PFSK-1 (cell line): ENCODE data around the gene DIAPH3.

Experiments used
- FOXP2 ChIP-seq: optimal IDR thresholded peaks from 2 replicates; pipeline ENCODE3; 2011; ENCODE audit warnings: borderline replicate concordance, control low read depth, inconsistent platforms; ENCODE audit not compliant: insufficient read depth; ENCODE audit errors: extremely low read length, extremely low read depth
- POLR2AphosphoS5 ChIP-seq: IDR thresholded peaks from 2 replicates; pipeline ENCODE4 v1.6.1; 2012; ENCODE audit warnings: low read depth, mild to moderate bottlenecking, control low read depth, low read length, moderate library complexity
- SIN3A ChIP-seq: IDR thresholded peaks from 2 replicates; pipeline ENCODE4 v1.6.1; 2012; ENCODE audit warnings: mild to moderate bottlenecking, low read length, moderate library complexity, borderline replicate concordance; ENCODE audit not compliant: insufficient read depth
- TAF1 ChIP-seq: IDR thresholded peaks from 2 replicates; pipeline ENCODE4 v1.6.1; 2012; ENCODE audit warnings: low read length, control low read depth, borderline replicate concordance; ENCODE audit not compliant: insufficient read depth
- TF ChIP-seq, protein P1 (sequence below), 2 experiments: IDR thresholded peaks; 2 replicates each; pipeline versions ENCODE4 v1.6.1 to v1.8.0; 2011 to 2012; ENCODE audit warnings: low read depth in 2 of 2, low read length in 2 of 2, control low read depth in 1 of 2, inconsistent platforms in 1 of 2, mild to moderate bottlenecking in 1 of 2, moderate library complexity in 1 of 2; ENCODE audit not compliant: insufficient read depth in 1 of 2

DIAPH3 gene

DNA sequence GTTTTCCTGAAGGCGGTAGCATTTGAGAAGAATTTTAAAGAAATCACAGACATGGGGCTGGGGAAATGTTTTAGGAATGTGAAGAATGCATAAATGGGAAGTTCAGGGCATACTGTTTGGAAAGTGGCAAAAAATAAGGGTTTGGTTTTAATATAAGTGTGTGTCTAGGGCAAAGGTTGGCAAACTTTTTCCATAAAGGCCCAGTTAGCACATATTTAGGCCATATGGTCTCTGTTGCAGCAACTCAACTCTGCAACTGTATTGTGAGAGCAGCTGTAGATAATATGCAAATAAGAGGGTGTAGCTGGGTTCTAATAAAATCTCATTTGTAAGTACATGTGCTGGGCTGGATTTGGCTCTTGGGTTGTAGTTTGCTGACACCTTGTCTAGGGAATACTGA, 521.9 kb downstream of the DIAPH3 start:
- TF ChIP-seq POLR2AphosphoS5 (no peak), TAF1 (no peak), FOXP2 (no peak), SIN3A (no peak)
- TF ChIP-seq, protein P1, sequence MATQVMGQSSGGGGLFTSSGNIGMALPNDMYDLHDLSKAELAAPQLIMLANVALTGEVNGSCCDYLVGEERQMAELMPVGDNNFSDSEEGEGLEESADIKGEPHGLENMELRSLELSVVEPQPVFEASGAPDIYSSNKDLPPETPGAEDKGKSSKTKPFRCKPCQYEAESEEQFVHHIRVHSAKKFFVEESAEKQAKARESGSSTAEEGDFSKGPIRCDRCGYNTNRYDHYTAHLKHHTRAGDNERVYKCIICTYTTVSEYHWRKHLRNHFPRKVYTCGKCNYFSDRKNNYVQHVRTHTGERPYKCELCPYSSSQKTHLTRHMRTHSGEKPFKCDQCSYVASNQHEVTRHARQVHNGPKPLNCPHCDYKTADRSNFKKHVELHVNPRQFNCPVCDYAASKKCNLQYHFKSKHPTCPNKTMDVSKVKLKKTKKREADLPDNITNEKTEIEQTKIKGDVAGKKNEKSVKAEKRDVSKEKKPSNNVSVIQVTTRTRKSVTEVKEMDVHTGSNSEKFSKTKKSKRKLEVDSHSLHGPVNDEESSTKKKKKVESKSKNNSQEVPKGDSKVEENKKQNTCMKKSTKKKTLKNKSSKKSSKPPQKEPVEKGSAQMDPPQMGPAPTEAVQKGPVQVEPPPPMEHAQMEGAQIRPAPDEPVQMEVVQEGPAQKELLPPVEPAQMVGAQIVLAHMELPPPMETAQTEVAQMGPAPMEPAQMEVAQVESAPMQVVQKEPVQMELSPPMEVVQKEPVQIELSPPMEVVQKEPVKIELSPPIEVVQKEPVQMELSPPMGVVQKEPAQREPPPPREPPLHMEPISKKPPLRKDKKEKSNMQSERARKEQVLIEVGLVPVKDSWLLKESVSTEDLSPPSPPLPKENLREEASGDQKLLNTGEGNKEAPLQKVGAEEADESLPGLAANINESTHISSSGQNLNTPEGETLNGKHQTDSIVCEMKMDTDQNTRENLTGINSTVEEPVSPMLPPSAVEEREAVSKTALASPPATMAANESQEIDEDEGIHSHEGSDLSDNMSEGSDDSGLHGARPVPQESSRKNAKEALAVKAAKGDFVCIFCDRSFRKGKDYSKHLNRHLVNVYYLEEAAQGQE (IDR thresholded peaks at IDR 0.05; ENCODE audit: insufficient read depth in 1 of 2, low read depth in 2 of 2, low read length in 2 of 2): no peak

DNA sequence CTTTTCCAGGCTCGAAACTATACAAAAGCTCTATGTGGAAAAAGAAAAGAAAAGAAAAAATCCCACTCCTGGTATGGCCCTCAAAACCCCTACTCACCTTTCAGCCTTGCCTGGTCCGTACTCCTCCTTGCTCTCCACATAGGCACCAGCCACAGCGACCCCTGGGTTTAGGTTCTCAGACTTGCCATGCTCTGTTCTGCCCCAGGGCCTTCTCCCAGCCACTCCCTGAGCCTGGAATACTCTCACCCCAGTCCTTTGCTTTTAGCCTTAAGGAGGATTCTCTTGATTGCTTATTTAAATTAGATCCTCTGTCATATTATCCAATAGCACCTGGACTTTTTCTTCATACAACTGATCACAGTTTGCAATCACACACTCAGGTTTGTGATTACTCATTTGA, 522.5 kb downstream of the DIAPH3 start:
- TF ChIP-seq SIN3A (no peak), FOXP2 (no peak)

DNA sequence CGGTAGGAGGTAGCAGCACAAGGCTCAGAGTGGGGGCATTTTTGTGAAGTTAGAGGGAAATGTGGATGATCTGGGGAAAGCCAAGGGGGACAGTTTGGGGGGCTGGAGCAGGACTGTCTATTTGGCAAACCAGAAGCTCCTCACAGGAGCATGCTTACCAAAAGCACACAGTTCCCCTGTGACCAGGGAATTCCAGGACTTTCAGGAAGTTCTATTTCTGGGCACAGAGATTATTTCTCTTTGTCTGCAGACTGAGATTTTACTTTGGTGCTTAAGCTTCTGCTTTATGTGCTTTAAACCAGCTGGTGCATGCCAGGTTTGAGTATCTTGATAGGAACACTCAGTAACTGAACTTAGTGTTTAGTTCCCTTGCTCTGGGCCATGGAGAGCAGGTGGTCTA, 525.3 kb downstream of the DIAPH3 start:
- TF ChIP-seq FOXP2 (no peak), SIN3A (no peak), TAF1 (no peak), POLR2AphosphoS5 (no peak)
- TF ChIP-seq, protein P1 (IDR thresholded peaks at IDR 0.05; ENCODE audit: insufficient read depth in 1 of 2, low read depth in 2 of 2, low read length in 2 of 2): no peak

DNA sequence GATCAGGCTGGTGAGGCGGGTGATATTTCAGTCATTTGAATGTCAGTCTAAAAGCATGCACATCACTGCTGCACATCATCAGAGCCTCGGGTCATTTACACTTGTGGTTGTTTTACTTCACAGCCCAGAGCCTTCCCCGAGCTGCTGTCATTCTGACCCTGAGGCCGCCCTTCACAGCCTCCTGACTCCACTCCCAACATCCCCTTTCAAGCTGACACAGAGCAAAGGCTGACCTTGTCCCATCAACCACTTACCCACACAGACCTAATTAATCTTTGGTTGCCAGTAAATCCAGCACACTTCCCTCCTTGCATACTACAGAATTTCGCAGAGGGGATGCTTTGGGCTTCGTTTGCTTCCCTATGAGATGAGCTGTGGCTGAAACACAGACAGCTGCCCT, 528.1 kb downstream of the DIAPH3 start:
- TF ChIP-seq FOXP2: no peak
- no peak for TF ChIP-seq TAF1
- no peak for TF ChIP-seq SIN3A
- TF ChIP-seq, protein P1 (IDR thresholded peaks at IDR 0.05; ENCODE audit: insufficient read depth in 1 of 2, low read depth in 2 of 2, low read length in 2 of 2): no peak
- no peak for TF ChIP-seq POLR2AphosphoS5

DNA sequence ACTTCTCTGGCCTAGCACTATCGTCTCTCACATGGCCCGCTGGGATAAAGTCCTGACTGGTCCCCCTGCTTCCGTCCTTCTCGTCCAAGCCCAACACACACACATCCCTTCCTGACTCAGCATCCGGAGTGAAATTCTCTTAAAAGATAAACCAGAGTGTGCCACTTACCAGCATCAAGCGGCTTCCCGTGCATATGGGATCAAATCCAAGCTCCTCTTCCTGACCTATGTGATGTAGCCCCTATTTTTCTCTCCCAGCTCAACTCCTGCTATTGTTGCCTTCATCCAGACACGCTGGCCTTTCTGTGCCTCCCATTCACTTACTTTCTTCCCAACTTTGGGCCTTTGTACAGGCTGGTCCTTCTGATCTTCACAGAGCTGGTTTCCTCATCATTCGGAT, 530.4 kb downstream of the DIAPH3 start:
- TF ChIP-seq, protein P1 (IDR thresholded peaks at IDR 0.05; ENCODE audit: insufficient read depth in 1 of 2, low read depth in 2 of 2, low read length in 2 of 2): no peak
- TF ChIP-seq SIN3A: no peak
- TF ChIP-seq POLR2AphosphoS5: no peak
- no peak for TF ChIP-seq TAF1
